Left ventricle myocardium inferior (tissue), 1 donor: ENCODE results near the gene CDC42BPB. TPM values are rescaled to one million over a fixed set of nuclear protein-coding genes. Genes with fewer than 3 reads are reported as not detected.

Source experiments
- DNase-seq: peaks from one replicate; pipeline ENCODE4 v3.0.0-alpha.2; 2020
- H3K27ac ChIP-seq: fragments of 200-600 bp; replicated peaks from 2 replicates; pipeline ENCODE4 v1.8.0; 2021
- H3K27me3 ChIP-seq: fragments of 200-600 bp; 2 replicates; pipeline ENCODE4 v1.8.0; 2021; ENCODE audit warnings: low read depth
- H3K36me3 ChIP-seq: fragments of 200-600 bp; 2 replicates; pipeline ENCODE4 v1.8.0; 2021
- H3K4me1 ChIP-seq: fragments of 200-600 bp; 2 replicates; pipeline ENCODE4 v1.8.0; 2021
- H3K4me3 ChIP-seq: fragments of 200-600 bp; 2 replicates; pipeline ENCODE4 v1.8.0; 2021; ENCODE audit warnings: mild to moderate bottlenecking, moderate library complexity
- H3K9me3 ChIP-seq: fragments of 200-600 bp; replicated peaks from 2 replicates; pipeline ENCODE4 v1.8.0; 2021
- CTCF ChIP-seq: fragments of 200-600 bp; IDR thresholded peaks from 2 replicates; pipeline ENCODE4 v1.8.0; 2021; ENCODE audit warnings: antibody characterized with exemption, mild to moderate bottlenecking, borderline replicate concordance
- intact Hi-C: fragments of 100-400 bp; cut with micrococcal nuclease; formaldehyde crosslinking; loops from one replicate; pipeline ENCODE4 v1.11.0; 2022
- total RNA-seq: library from RNA; stranded (reverse); fragmentation: NEBNext Ultra II Directional; extraction: Animal tissue kit (Norgen Biotek cat#: 25700); gene quantifications from one replicate; pipeline ENCODE4 v1.2.1, GENCODE V29; 2021
- donor health status: DM: no; HTN: yes; CAD: no; lungs with severe emphysema.

The CDC42BPB gene
- total RNA-seq, 1 donor from 2014 or later = 67.1 TPM

- Histone ChIP-seq H3K9me3 (no peaks in the 10 kb centered on the region), H3K27ac (no peak overlapping the region), H3K36me3 (peaks cover 100% of the 10 kb centered on the region), H3K4me1 (peaks cover 18% of the 10 kb centered on the region), H3K4me3 (no peak overlapping the region), H3K27me3 (no peaks in the 10 kb centered on the region)
- no peak for DNase-seq
- intact Hi-C loops = no loop called here
- no peak for TF ChIP-seq CTCF
These were observed 103.1 kb downstream of the CDC42BPB start for GRCh38 chr14:102954081-102954789.

GRCh38 chr14:102953100-102953499 lies 104.2 kb downstream of the CDC42BPB start:
- Histone ChIP-seq H3K27ac (no peak overlapping the region), H3K4me1 (peaks cover 24% of the 10 kb centered on the region), H3K27me3 (no peaks in the 10 kb centered on the region), H3K36me3 (peaks cover 96% of the 10 kb centered on the region), H3K9me3 (no peaks in the 10 kb centered on the region), H3K4me3 (no peak overlapping the region)
- no peak for DNase-seq
- no peak for TF ChIP-seq CTCF
- intact Hi-C loops = no loop called here

GRCh38 chr14:102952276-102952675 lies 105.1 kb downstream of the CDC42BPB start:
- peaks cover 93% of the 10 kb centered on the region for H3K36me3 ChIP-seq
- intact Hi-C loops = no loop called here
- no peaks in the 10 kb centered on the region for H3K9me3 ChIP-seq
- H3K4me1 ChIP-seq = peaks cover 24% of the 10 kb centered on the region
- DNase-seq = no peak
- H3K4me3 ChIP-seq = no peak overlapping the region
- no peak overlapping the region for H3K27ac ChIP-seq
- no peak for TF ChIP-seq CTCF
- H3K27me3 ChIP-seq = no peaks in the 10 kb centered on the region

GRCh38 chr14:102951799-102952198 lies 105.5 kb downstream of the CDC42BPB start:
- H3K4me1 ChIP-seq = peaks cover 24% of the 10 kb centered on the region
- H3K36me3 ChIP-seq = peaks cover 93% of the 10 kb centered on the region
- no peak for DNase-seq
- no peaks in the 10 kb centered on the region for H3K9me3 ChIP-seq
- TF ChIP-seq CTCF = no peak
- no peaks in the 10 kb centered on the region for H3K27me3 ChIP-seq
- H3K4me3 ChIP-seq = no peak overlapping the region
- no peak overlapping the region for H3K27ac ChIP-seq
- intact Hi-C loops = no loop called here

GRCh38 chr14:102951034-102951433 lies 106.3 kb downstream of the CDC42BPB start:
- DNase-seq = no peak
- Histone ChIP-seq H3K4me3 (no peak overlapping the region), H3K27me3 (no peaks in the 10 kb centered on the region), H3K9me3 (no peaks in the 10 kb centered on the region), H3K36me3 (peaks cover 93% of the 10 kb centered on the region), H3K27ac (no peak overlapping the region), H3K4me1 (peaks cover 24% of the 10 kb centered on the region)
- TF ChIP-seq CTCF = no peak
- intact Hi-C loops = no loop called here
